HFFc6 (cell line): Measurements from ENCODE around the gene TMEM181. TPM values are rescaled to one million over a fixed set of nuclear protein-coding genes. Genes with fewer than 3 reads are reported as not detected.
"Not testable (repeated sequence)": the region's sequence is repeated elsewhere in the genome, so short reads cannot be mapped to it uniquely, and the experiment has no call there.

ENCODE experiments used
- DNase-seq: peaks from one replicate; pipeline ENCODE4 v3.0.0-alpha.2; 2018
- H3K27ac Mint-ChIP-seq: 2 replicates; pipeline ENCODE4 v1.8.0; 2020; ENCODE audit warnings: mild to moderate bottlenecking, mixed read lengths
- H3K27me3 Mint-ChIP-seq: 2 replicates; pipeline ENCODE4 v1.8.0; 2021; ENCODE audit warnings: mild to moderate bottlenecking, moderate library complexity, mixed read lengths; ENCODE audit not compliant: insufficient read depth
- H3K36me3 Mint-ChIP-seq: 2 replicates; pipeline ENCODE4 v1.8.0; 2021; ENCODE audit warnings: low read depth, mixed read lengths
- H3K4me1 Mint-ChIP-seq: 2 replicates; pipeline ENCODE4 v1.8.0; 2020; ENCODE audit warnings: low read depth, mixed read lengths
- H3K4me3 Mint-ChIP-seq: 2 replicates; pipeline ENCODE4 v1.8.0; 2020; ENCODE audit warnings: mild to moderate bottlenecking, moderate library complexity, mixed read lengths
- H3K9me3 Mint-ChIP-seq: 2 replicates; pipeline ENCODE4 v1.8.0; 2020; ENCODE audit warnings: mild to moderate bottlenecking, mixed read lengths
- total RNA-seq, 6 experiments: library from RNA; stranded (reverse); fragmentation: NEBNext Ultra II Directional; extraction: Animal tissue kit (Norgen Biotek cat#: 25700); gene quantifications; 2 replicates in 1 of 6; 3 replicates in 5 of 6; pipeline ENCODE4 v1.2.3, GENCODE V29; 2021
- TF ChIP-seq, protein P1 (sequence below): fragments of 200-600 bp; sonication (generic); IDR thresholded peaks from 2 replicates; pipeline ENCODE4 v1.5.0; 2021; ENCODE audit warnings: antibody characterized with exemption, mild to moderate bottlenecking

TMEM181 gene
- total RNA-seq, 6 experiments from 2014 or later = 25.8 to 37.8 (median 30.1) TPM

DNA sequence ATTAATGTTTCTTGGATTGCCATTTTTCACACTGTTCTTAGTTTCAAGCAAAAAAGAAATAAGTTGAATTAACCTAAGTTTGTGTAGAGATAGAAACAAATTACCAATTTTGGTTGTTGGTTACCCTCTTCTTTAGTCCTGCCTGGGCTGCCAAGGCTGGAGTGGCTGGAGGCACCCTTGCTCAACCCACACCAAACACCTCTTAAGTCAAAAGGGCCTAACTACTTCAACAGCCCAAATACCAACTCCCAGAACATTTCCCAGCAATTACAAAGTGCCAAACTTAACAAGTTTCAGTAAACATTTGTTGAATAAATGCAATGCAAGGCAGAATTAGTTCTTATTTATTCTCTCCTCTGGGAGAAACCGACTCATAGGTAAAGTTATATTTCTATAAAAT lies 38.1 kb upstream of the TMEM181 start:
- no peak overlapping the region for H3K27ac Mint-ChIP-seq
- peaks cover 28% of the 10 kb centered on the region for H3K4me1 Mint-ChIP-seq
- peaks cover 8% of the 10 kb centered on the region for H3K9me3 Mint-ChIP-seq
- no peaks in the 10 kb centered on the region for H3K27me3 Mint-ChIP-seq
- H3K36me3 Mint-ChIP-seq = peaks cover 9% of the 10 kb centered on the region
- H3K4me3 Mint-ChIP-seq = no peak overlapping the region
- no peak for DNase-seq
- TF ChIP-seq, protein P1, sequence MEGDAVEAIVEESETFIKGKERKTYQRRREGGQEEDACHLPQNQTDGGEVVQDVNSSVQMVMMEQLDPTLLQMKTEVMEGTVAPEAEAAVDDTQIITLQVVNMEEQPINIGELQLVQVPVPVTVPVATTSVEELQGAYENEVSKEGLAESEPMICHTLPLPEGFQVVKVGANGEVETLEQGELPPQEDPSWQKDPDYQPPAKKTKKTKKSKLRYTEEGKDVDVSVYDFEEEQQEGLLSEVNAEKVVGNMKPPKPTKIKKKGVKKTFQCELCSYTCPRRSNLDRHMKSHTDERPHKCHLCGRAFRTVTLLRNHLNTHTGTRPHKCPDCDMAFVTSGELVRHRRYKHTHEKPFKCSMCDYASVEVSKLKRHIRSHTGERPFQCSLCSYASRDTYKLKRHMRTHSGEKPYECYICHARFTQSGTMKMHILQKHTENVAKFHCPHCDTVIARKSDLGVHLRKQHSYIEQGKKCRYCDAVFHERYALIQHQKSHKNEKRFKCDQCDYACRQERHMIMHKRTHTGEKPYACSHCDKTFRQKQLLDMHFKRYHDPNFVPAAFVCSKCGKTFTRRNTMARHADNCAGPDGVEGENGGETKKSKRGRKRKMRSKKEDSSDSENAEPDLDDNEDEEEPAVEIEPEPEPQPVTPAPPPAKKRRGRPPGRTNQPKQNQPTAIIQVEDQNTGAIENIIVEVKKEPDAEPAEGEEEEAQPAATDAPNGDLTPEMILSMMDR = no peak

DNA sequence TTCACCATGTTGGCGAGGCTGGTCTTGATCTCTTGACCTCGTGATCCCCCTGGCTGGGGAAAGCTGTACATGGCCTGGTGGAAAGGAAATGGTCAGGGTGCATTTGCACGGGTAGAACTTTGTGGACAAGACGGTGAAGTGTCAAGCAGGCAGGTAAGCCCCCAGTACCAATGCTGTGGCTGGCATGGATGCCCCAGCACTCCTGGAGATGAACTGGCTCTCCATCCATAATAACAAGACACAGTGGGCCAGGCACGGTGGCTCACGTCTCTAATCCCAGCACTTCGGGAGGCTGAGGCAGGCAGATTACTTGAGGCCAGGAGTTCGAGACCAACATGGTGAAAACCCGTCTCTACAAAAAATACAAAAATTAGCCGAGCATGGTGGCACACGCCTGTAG lies 37.3 kb upstream of the TMEM181 start:
- no peak overlapping the region for H3K27ac Mint-ChIP-seq

DNA sequence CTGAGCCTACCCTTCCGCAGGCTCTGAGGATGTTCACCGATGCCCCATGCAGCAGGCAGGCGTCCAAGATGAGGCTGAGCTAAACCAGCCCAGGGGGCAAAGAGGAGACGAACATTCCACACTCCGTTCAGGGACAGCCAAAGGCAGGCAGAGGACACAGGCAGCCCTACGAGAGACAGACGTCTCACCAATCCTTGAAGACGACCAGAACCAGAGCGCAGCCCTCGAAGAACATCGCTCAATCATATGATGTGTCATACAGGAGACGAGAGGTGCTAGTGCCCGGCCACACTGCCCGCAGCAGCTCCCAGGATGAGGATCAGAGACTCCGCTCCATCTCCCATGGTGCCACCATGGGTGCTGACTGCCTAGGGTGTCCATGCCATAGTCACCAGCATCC lies 35.6 kb upstream of the TMEM181 start:
- TF ChIP-seq, protein P1 = no peak
- H3K27ac Mint-ChIP-seq = no peak overlapping the region

More for the DNA sequence above, 37.3 kb upstream of the TMEM181 start:
- H3K4me1 Mint-ChIP-seq = peaks cover 25% of the 10 kb centered on the region
- H3K9me3 Mint-ChIP-seq = peaks cover 17% of the 10 kb centered on the region
- TF ChIP-seq, protein P1 = no peak
- H3K4me3 Mint-ChIP-seq = no peak overlapping the region
- DNase-seq = no peak
- peaks cover 2% of the 10 kb centered on the region for H3K27me3 Mint-ChIP-seq
- H3K36me3 Mint-ChIP-seq = peaks cover 18% of the 10 kb centered on the region

DNA sequence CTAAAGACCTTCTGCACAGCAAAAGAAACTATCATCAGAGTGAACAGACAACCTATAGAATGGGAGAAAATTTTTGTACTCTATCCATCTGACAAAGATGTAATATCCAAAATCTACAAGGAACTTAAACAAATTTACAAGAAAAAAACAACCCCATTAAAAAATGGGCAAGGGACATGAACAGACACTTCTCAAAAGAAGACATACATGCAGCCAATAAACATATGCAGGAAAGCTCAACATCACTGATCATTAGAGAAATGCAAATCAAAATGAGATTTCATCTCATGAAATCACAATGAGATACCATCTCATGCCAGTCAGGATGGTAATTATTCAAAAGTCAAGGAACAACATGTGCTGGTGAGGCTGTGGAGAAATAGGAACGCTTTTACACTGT lies 32.0 kb upstream of the TMEM181 start:
- peaks cover 28% of the 10 kb centered on the region for H3K9me3 Mint-ChIP-seq
- not testable (repeated sequence) for DNase-seq, H3K4me3 Mint-ChIP-seq, H3K27ac Mint-ChIP-seq, H3K4me1 Mint-ChIP-seq
- peaks cover 20% of the 10 kb centered on the region for H3K27me3 Mint-ChIP-seq
- peaks cover 22% of the 10 kb centered on the region for H3K36me3 Mint-ChIP-seq

More for the DNA sequence above, 35.6 kb upstream of the TMEM181 start:
- Mint-ChIP-seq H3K4me3 (no peak overlapping the region), H3K36me3 (peaks cover 22% of the 10 kb centered on the region), H3K9me3 (peaks cover 26% of the 10 kb centered on the region), H3K4me1 (peaks cover 9% of the 10 kb centered on the region), H3K27me3 (peaks cover 9% of the 10 kb centered on the region)
- no peak for DNase-seq

DNA sequence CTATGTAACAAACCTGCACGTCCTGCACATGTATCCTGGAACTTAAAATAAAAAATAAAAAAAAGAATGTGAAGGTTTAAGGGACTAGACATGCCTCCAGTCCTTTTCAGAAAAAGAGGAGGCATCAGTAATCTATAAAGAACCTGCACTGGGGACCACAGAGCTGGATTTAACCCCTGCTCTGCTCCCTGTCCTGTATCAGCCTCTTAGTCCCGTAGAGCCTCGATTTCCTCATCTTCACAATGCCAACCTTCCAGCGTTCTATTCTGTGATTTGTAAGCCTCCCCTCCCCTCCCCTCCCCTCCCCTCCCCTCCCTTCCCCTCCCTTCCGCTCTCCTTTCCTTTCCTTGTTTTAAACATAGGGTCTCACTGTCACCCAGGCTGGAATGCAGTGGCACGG lies 31.1 kb upstream of the TMEM181 start:
- H3K27me3 Mint-ChIP-seq = peaks cover 20% of the 10 kb centered on the region
- H3K9me3 Mint-ChIP-seq = peaks cover 29% of the 10 kb centered on the region
- DNase-seq = no peak
- H3K27ac Mint-ChIP-seq = no peak overlapping the region
- no peaks in the 10 kb centered on the region for H3K4me1 Mint-ChIP-seq
- peaks cover 18% of the 10 kb centered on the region for H3K36me3 Mint-ChIP-seq
- H3K4me3 Mint-ChIP-seq = no peak overlapping the region
- TF ChIP-seq, protein P1 = no peak

DNA sequence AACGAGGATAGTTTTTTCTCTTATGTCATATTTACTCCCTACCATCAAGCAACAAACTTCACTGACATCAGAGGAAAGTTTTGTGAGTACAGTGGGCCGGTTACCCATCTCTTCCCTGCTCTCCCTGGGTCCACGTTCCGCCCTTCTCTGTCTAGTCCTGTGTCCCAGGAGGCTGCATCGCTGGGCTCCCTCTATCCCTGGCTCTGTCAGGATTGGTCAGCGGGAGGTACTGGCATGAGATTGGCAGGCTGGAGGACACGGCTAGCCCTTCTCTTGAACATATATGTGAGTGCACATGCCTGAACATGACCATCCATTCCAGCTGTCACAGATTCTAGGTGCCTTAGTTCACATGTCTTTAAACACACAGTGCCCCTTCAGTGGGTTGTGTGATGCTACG lies 30.3 kb upstream of the TMEM181 start:
- no peak overlapping the region for H3K4me3 Mint-ChIP-seq
- peaks cover 16% of the 10 kb centered on the region for H3K36me3 Mint-ChIP-seq
- no peak overlapping the region for H3K27ac Mint-ChIP-seq
- peaks cover 27% of the 10 kb centered on the region for H3K9me3 Mint-ChIP-seq
- TF ChIP-seq, protein P1 = no peak
- peaks cover 20% of the 10 kb centered on the region for H3K27me3 Mint-ChIP-seq
- DNase-seq = no peak
- H3K4me1 Mint-ChIP-seq = no peaks in the 10 kb centered on the region
